Measurements from ENCODE around the gene SPATA20.

Gene SPATA20

DNA sequence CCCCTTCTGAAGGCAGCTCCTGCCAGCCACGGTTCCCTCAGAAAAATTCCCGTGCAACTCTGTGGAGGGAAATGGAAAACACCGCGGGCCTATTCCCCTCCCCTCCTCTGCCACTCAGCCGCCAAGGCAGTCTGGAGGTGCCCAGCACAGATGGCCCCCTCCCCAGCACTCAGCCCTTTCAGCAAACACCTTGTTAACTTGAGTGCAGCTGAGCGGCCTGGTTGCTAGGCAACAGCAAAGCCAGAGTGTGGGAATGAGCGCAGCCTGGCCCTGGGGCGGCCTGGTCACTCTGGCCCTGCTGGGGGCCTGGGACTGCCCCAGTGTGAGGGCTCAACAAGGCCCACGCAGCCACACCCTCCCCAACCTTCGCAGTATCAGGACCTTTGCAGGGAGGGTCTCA lies 46.3 kb downstream of the SPATA20 start:
- DNase-seq (ENCODE audit: extremely low spot score), result no peak
- TF ChIP-seq, protein P1, sequence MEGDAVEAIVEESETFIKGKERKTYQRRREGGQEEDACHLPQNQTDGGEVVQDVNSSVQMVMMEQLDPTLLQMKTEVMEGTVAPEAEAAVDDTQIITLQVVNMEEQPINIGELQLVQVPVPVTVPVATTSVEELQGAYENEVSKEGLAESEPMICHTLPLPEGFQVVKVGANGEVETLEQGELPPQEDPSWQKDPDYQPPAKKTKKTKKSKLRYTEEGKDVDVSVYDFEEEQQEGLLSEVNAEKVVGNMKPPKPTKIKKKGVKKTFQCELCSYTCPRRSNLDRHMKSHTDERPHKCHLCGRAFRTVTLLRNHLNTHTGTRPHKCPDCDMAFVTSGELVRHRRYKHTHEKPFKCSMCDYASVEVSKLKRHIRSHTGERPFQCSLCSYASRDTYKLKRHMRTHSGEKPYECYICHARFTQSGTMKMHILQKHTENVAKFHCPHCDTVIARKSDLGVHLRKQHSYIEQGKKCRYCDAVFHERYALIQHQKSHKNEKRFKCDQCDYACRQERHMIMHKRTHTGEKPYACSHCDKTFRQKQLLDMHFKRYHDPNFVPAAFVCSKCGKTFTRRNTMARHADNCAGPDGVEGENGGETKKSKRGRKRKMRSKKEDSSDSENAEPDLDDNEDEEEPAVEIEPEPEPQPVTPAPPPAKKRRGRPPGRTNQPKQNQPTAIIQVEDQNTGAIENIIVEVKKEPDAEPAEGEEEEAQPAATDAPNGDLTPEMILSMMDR (IDR thresholded peaks at IDR 0.05; ENCODE audit: control extremely low read depth, extremely low read depth, low read depth, missing control alignments), result no peak
- POLR2A ChIA-PET, result no interaction called here
- CTCF ChIA-PET, result no interaction called here

DNA sequence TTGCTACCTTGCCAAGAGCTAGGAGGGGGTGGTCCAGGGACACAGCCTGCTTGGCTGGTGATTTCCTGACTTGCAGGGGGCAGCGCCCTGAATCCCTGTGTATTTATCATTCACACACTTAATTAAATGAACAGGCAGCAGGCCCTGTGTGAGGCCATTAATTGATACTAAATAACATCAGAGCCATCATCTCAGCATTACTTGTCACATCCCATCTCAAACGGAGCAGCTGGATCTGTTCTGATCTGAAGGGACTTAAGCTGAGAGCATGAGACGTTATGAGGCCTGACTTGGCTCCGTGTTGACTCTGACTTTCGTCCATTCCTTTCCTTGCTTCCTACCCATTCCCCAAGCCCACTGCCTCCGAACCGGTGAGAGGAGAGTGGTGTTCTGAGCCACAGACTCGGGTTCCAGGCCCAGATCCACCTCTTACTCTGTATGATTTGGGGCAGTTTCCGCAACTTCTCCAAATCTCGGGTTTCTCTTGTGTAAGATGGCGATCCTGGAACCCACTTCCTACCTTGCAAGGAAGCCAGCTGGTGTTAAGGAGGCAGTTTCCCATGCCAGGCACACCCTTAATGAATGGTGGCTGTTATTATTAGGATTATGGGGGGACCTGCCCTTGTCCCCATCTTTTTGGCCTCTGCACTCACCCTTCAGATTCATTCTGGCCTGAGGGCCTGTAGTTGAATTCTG lies 47.3 kb downstream of the SPATA20 start:
- no peak for DNase-seq (ENCODE audit: extremely low spot score)
- POLR2A ChIA-PET, result no interaction called here
- CTCF ChIA-PET, result no interaction called here
- TF ChIP-seq, protein P1 (IDR thresholded peaks at IDR 0.05; ENCODE audit: control extremely low read depth, extremely low read depth, low read depth, missing control alignments), result no peak

DNA sequence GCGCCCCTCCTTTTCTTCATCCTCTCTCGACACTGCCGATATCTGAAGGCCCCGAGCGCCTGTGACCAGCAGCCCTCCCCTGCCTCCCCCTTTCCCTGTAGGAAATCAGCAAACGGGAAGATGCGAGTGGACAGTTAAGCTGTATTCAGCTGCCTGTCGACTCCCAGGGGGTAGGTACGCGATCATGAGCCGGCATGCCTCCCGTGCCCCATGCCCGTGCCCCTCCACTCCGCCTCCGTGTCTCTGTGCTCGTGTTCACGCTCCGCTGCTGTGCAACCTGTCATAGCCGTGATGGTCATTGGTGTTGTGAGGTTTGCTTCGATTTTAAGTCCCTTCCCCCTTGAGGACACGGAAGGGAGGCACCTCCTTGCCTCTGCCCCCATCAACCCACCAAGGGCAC lies 47.9 kb downstream of the SPATA20 start:
- ChIA-PET CTCF (no interaction called here), POLR2A (no interaction called here)
- DNase-seq (ENCODE audit: extremely low spot score), result no peak
- TF ChIP-seq, protein P1 (IDR thresholded peaks at IDR 0.05; ENCODE audit: control extremely low read depth, extremely low read depth, low read depth, missing control alignments), result no peak

DNA sequence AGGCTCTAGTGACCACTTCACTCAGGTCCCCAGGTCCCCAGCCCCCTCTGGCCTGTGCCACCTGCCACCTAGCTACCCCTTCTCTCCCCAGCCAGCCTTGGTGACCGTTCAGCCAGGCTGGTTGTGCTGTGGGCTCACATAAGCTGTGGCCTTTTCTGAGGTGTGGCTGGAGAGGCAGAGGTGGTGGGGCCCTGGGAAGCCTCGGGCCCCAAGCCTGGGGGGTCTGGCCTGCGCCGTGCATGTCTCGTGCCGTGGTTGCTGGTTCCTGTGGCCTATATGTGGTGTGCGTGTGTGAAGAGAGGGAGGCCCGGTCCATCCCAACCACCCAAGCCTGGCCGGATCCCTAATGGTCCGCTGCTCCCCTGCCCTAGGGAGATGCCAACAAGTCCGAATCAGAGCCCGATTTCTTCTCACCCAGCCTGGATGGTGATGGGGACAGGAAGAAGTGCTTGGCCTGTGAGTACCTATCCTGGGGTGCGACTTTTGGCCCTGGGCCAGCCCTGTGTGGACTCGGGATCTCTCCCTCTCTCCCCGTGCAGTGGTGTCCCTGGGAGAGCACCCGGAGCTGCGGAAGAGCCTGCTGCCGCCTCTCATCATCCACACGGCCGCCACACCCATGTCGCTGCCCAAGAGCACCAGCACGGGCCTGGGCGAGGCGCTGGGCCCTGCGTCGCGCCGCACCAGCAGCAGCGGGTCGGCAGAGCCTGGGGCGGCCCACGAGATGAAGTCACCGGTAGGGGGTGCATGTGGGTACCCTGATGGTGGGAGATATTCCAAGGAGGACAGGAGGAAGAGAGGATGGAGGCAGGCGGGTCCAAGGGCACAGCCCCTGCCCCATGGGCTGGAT lies 49.4 kb downstream of the SPATA20 start:
- ChIA-PET CTCF (no interaction called here), POLR2A (no interaction called here)
- TF ChIP-seq, protein P1 (IDR thresholded peaks at IDR 0.05; ENCODE audit: control extremely low read depth, extremely low read depth, low read depth, missing control alignments), result peak; percentile 7
- no peak for DNase-seq (ENCODE audit: extremely low spot score)

DNA sequence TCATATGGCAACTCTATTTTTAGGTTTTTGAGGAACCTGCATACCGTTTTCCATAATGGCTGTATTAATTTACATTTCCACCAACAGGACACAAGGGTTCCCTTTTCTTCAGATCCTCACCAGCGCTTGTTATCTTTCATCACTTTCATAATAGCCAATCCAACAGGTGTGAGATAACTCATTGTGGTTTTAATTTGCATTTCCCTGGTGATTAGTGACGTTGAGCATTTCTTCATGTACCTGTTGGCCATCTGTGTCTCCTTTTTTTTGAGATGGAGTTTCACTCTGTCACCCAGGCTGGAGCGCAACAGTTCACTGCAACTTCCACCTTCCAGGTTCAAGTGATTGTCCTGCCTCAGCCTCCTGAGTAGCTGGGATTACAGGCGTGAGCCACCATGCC lies 51.5 kb downstream of the SPATA20 start:
- ChIA-PET POLR2A (no interaction called here), CTCF (no interaction called here)
- TF ChIP-seq, protein P1 (IDR thresholded peaks at IDR 0.05; ENCODE audit: control extremely low read depth, extremely low read depth, low read depth, missing control alignments), result no peak
- DNase-seq (ENCODE audit: extremely low spot score), result no peak

DNA sequence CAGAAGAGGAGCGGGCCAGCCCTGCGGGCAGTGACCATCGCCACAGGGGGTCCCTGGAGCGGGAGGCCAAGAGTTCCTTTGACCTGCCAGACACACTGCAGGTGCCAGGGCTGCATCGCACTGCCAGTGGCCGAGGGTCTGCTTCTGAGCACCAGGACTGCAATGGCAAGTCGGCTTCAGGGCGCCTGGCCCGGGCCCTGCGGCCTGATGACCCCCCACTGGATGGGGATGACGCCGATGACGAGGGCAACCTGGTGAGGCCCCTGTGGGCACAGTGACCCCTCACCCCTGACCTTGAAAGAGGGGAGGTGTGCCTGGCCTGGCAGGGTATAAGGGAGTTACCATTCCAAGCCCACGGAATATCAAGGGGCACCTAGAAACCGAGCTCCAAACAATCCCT lies 52.6 kb downstream of the SPATA20 start:
- CTCF ChIA-PET, result interaction anchor here (1.2 kb wide), 1 partner anchor 96 kb away, joined by 3 read pairs; no protein-coding TSS in a partner anchor
- DNase-seq (ENCODE audit: extremely low spot score), result no peak
- TF ChIP-seq, protein P1 (IDR thresholded peaks at IDR 0.05; ENCODE audit: control extremely low read depth, extremely low read depth, low read depth, missing control alignments), result no peak
- POLR2A ChIA-PET, result no interaction called here

Measured in GM10248 (cell line).